ENCODE measurements around the gene SNRPA1.

SNRPA1 gene

GRCh38 chr15:101318839-101319238 lies 23.8 kb upstream of the SNRPA1 start:
- no peak for DNase-seq

- no peak for DNase-seq
Observed at GRCh38 chr15:101318147-101318819, 23.2 kb upstream of the SNRPA1 start.

GRCh38 chr15:101317336-101317872 lies 22.4 kb upstream of the SNRPA1 start:
- no peak for DNase-seq

GRCh38 chr15:101316529-101316928 lies 21.5 kb upstream of the SNRPA1 start:
- DNase-seq: no peak

GRCh38 chr15:101315736-101316135 lies 20.7 kb upstream of the SNRPA1 start:
- no peak for DNase-seq

- no peak for DNase-seq
Observed at GRCh38 chr15:101314336-101315125, 19.5 kb upstream of the SNRPA1 start.

- no peak for DNase-seq
Observed at GRCh38 chr15:101313041-101313761, 18.2 kb upstream of the SNRPA1 start.

GRCh38 chr15:101310508-101310907 lies 15.5 kb upstream of the SNRPA1 start:
- no peak for DNase-seq

GRCh38 chr15:101310161-101310480 lies 15.1 kb upstream of the SNRPA1 start:
- DNase-seq: no peak

GRCh38 chr15:101309436-101310160 lies 14.6 kb upstream of the SNRPA1 start:
- DNase-seq: no peak

GRCh38 chr15:101308604-101309435 lies 13.8 kb upstream of the SNRPA1 start:
- no peak for DNase-seq

- DNase-seq: no peak
Observed at GRCh38 chr15:101307897-101308603, 13.0 kb upstream of the SNRPA1 start.

- DNase-seq: peak; percentile 29
Observed at GRCh38 chr15:101307048-101307896, 12.2 kb upstream of the SNRPA1 start.

- DNase-seq: no peak
Observed at GRCh38 chr15:101306341-101307047, 11.4 kb upstream of the SNRPA1 start.

GRCh38 chr15:101305820-101306255 lies 10.8 kb upstream of the SNRPA1 start:
- no peak for DNase-seq

GRCh38 chr15:101303408-101303807 lies 8.4 kb upstream of the SNRPA1 start:
- DNase-seq: no peak

- DNase-seq: no peak
Observed at GRCh38 chr15:101296418-101297405, 1.7 kb upstream of the SNRPA1 start.

GRCh38 chr15:101295607-101296161 lies 636 bp upstream of the SNRPA1 start:
- no peak for DNase-seq

Data from NCI-H187 treated with DMSO at 0.1 percent for 48 hours (cell line).